ENCODE data around the gene POGLUT2. TPM values are rescaled to one million over a fixed set of nuclear protein-coding genes. Genes with fewer than 3 reads are reported as not detected.

POGLUT2 gene
- total RNA-seq, 2 donors from 2014 or later, result 3.9 to 4.4 TPM

- Histone ChIP-seq H3K27ac (no peak overlapping the region), H3K9me3 (peaks cover 0 to 12% of the 10 kb centered on the region in 2 donors), H3K4me1 (peaks cover 0 to 7% of the 10 kb centered on the region in 2 donors), H3K36me3 (peaks cover 29% of the 10 kb centered on the region), H3K27me3 (no peaks in the 10 kb centered on the region), H3K4me3 (no peak overlapping the region)
- TF ChIP-seq, protein P1, sequence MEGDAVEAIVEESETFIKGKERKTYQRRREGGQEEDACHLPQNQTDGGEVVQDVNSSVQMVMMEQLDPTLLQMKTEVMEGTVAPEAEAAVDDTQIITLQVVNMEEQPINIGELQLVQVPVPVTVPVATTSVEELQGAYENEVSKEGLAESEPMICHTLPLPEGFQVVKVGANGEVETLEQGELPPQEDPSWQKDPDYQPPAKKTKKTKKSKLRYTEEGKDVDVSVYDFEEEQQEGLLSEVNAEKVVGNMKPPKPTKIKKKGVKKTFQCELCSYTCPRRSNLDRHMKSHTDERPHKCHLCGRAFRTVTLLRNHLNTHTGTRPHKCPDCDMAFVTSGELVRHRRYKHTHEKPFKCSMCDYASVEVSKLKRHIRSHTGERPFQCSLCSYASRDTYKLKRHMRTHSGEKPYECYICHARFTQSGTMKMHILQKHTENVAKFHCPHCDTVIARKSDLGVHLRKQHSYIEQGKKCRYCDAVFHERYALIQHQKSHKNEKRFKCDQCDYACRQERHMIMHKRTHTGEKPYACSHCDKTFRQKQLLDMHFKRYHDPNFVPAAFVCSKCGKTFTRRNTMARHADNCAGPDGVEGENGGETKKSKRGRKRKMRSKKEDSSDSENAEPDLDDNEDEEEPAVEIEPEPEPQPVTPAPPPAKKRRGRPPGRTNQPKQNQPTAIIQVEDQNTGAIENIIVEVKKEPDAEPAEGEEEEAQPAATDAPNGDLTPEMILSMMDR (IDR thresholded peaks at IDR 0.05), result no peak
- DNase-seq (ENCODE audit: low spot score), result no peak
These were observed 17.0 kb upstream of the POGLUT2 start for GRCh38 chr13:102815788-102816187.

DNA sequence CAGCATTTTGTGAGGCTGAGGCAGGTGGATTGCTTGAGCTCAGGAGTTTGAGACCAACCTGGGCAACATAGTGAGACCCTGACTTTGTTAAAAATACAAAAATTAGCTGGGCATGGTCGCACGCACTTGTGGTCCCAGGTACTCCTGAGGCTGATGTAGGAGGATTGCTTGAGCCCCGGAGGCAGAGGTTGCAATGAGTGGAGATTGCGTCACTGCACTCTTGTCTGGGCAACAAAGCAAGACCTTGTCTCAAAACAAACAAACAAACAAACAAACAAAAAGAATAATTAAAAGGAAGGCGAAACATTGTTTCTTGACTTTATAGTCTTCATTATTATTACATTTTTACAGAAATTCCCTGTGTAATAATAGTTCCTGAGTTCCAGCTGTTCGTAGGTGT is 16.0 kb upstream of the POGLUT2 start:
- Histone ChIP-seq H3K36me3 (peaks cover 33% of the 10 kb centered on the region), H3K27ac (no peak overlapping the region), H3K4me3 (no peak overlapping the region), H3K9me3 (peaks cover 0 to 14% of the 10 kb centered on the region in 2 donors), H3K4me1 (peaks cover 0 to 7% of the 10 kb centered on the region in 2 donors), H3K27me3 (no peaks in the 10 kb centered on the region)
- DNase-seq (ENCODE audit: low spot score), result no peak
- TF ChIP-seq, protein P1 (IDR thresholded peaks at IDR 0.05), result no peak

GRCh38 chr13:102814025-102814607 is 15.3 kb upstream of the POGLUT2 start:
- Histone ChIP-seq H3K9me3 (peaks cover 0 to 14% of the 10 kb centered on the region in 2 donors), H3K36me3 (peaks cover 33% of the 10 kb centered on the region), H3K4me1 (peaks cover 0 to 7% of the 10 kb centered on the region in 2 donors), H3K27ac (no peak overlapping the region), H3K27me3 (no peaks in the 10 kb centered on the region), H3K4me3 (no peak overlapping the region)
- TF ChIP-seq, protein P1 (IDR thresholded peaks at IDR 0.05), result no peak
- no peak for DNase-seq (ENCODE audit: low spot score)

DNA sequence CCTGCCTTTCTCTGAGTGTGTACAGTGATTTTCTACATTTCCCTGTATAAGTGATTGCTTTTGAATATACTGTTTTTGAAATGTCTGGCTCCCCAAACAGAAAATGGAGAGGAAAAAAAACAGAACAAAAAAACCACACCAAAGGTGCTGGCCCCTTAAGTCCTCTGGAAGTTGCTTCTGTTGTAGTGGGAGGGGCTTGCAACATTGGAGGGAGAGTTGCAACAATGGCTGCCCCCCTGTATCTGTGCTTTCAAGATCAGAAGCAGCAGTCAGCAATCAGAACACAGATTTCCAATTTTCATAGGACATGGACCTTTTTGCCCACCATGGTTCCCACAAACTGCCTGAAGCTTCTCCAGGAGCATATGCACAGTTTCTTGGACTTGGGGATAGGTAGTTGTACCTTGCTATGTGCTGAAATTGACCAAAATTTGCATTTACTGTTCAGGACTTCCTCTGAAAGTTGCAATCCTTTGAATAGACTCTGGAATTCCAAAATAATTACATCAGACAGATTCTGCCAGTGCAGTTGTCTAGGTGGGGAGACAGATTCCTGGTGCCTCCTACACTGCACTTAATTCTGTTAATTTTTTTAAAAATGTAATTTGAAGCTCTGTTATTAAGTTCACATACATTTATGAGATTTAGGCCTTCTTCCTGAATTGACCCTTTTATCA is 14.0 kb upstream of the POGLUT2 start:
- TF ChIP-seq, protein P1 (IDR thresholded peaks at IDR 0.05), result no peak
- Histone ChIP-seq H3K27me3 (no peaks in the 10 kb centered on the region), H3K4me3 (no peak overlapping the region), H3K27ac (no peak overlapping the region), H3K4me1 (peaks cover 0 to 12% of the 10 kb centered on the region in 2 donors), H3K9me3 (peaks cover 0 to 14% of the 10 kb centered on the region in 2 donors), H3K36me3 (peaks cover 27% of the 10 kb centered on the region)
- no peak for DNase-seq (ENCODE audit: low spot score)

DNA sequence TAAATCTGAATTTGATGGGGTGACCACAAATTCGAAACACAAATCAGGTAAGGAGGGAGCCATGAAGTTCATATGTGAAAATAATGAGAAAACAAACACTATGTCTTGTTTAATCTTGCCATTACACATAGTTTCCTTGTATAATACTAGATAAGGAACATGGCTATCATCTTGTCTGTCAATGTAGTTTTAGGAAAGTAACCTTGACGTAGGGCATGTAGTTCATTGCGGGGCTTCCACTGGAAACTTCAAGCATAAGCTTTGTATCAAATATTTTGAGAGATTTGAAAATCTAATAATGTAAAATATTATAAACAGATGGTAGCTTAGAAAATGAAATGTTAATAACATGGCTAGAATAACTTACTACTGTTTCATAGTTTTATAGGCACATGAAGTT is 8.9 kb upstream of the POGLUT2 start:
- Histone ChIP-seq H3K9me3 (peaks cover 0 to 14% of the 10 kb centered on the region in 2 donors), H3K27ac (no peak overlapping the region), H3K27me3 (no peaks in the 10 kb centered on the region), H3K4me3 (no peak overlapping the region), H3K4me1 (peaks cover 0 to 27% of the 10 kb centered on the region in 2 donors), H3K36me3 (peaks cover 15% of the 10 kb centered on the region)
- DNase-seq (ENCODE audit: low spot score), result no peak
- TF ChIP-seq, protein P1 (IDR thresholded peaks at IDR 0.05), result no peak
